K562 (cell line): ENCODE data around the gene PRSS35. TPM values are rescaled to one million over a fixed set of nuclear protein-coding genes. Genes with fewer than 3 reads are reported as not detected.

Experiments
- ATAC-seq: fragments of 200-7000 bp; cut with Tn5 transposase; 3 replicates; pipeline ENCODE4 v1.9.1; 2020; ENCODE audit warnings: moderate library complexity
- BruUV-seq: library from RNA; stranded (reverse); fragments of 400-500 nt; replicated peaks from 2 replicates; lab custom pipeline; 2021; lab: Mats Ljungman, UMichigan
- CTCF ChIA-PET: fragments of 300-600 bp; formaldehyde crosslinking; extraction: SDS; loops from one replicate; lab custom pipeline; 2021; ENCODE audit warnings: low intra/inter-chr PET ratio; lab: Yijun Ruan, JAX
- POLR2A ChIA-PET: fragments of 300-600, 350-650 bp; sonication (Branson Sonifier 250); formaldehyde crosslinking; extraction: SDS; loops from one replicate; lab custom pipeline; 2021; ENCODE audit warnings: antibody characterized with exemption, inconsistent platforms; lab: Yijun Ruan, JAX
- DNase-seq, 4 experiments: peaks; one replicate each; pipeline versions ENCODE4 v3.0.0 to v3.0.0-alpha.2; 2011 to 2018; ENCODE audit warnings: low spot score in 3 of 4, mixed read lengths in 3 of 4; ENCODE audit errors: extremely low read depth in 1 of 4
- FAIRE-seq: peaks from 2 replicates; lab custom pipeline; 2011; peaks lifted over from hg19 to GRCh38; lab: Jason Lieb, UNC
- H2AFZ ChIP-seq: 2 replicates; pipeline ENCODE4 v1.6.0; 2011; ENCODE audit warnings: low read depth, low read length, control low read depth, inconsistent platforms
- H3K27ac ChIP-seq: fragments of 200-600 bp; 3 replicates; pipeline ENCODE4 v1.8.0; 2011; ENCODE audit warnings: low read depth, mild to moderate bottlenecking, control low read depth, inconsistent platforms, low read length, moderate library complexity, mixed read lengths; ENCODE audit errors: extremely low read depth
- H3K27me3 ChIP-seq, 2 experiments: fragments of 300-600 bp in 1 of 2; 2 replicates in 1 of 2; 3 replicates in 1 of 2; pipeline versions ENCODE4 v1.6.0 to v1.8.0; 2011; ENCODE audit warnings: inconsistent platforms in 2 of 2, low read length in 2 of 2, mild to moderate bottlenecking in 1 of 2, mixed read lengths in 1 of 2, moderate library complexity in 1 of 2; ENCODE audit not compliant: control insufficient read depth in 2 of 2, insufficient read depth in 2 of 2
- H3K36me3 ChIP-seq: fragments of 300-600 bp; 3 replicates; pipeline ENCODE4 v1.8.0; 2011; ENCODE audit warnings: mild to moderate bottlenecking, low read length, inconsistent platforms; ENCODE audit not compliant: control insufficient read depth, insufficient read depth
- H3K4me1 ChIP-seq, 2 experiments: fragments of 200-600 bp in 1 of 2; replicated peaks in 1 of 2; 2 replicates in 1 of 2; 3 replicates in 1 of 2; pipeline versions ENCODE4 v1.5.1 to v1.8.0; 2011; ENCODE audit warnings: inconsistent platforms in 2 of 2, low read length in 2 of 2, mild to moderate bottlenecking in 1 of 2, mixed read lengths in 1 of 2, moderate library complexity in 1 of 2; ENCODE audit not compliant: control insufficient read depth in 2 of 2, insufficient read depth in 2 of 2
- H3K4me2 ChIP-seq: 2 replicates; pipeline ENCODE4 v1.6.1; 2011; ENCODE audit warnings: low read length, control low read depth, inconsistent platforms, mixed read lengths; ENCODE audit not compliant: insufficient read depth
- H3K4me3 ChIP-seq: fragments of 200-600 bp; sonication (generic), shearing (Covaris generic); 2 replicates; pipeline ENCODE4 v1.5.1; 2016; ENCODE audit warnings: control low read depth, inconsistent platforms
- H3K79me2 ChIP-seq: fragments of 200-600 bp; 3 replicates; pipeline ENCODE4 v1.8.0; 2011; ENCODE audit warnings: low read length, inconsistent platforms; ENCODE audit not compliant: control insufficient read depth, insufficient read depth
- H3K9ac ChIP-seq, 2 experiments: 2 replicates each; pipeline versions ENCODE4 v1.6.0 to v1.6.1; 2011; ENCODE audit warnings: low read depth in 2 of 2, low read length in 2 of 2, control low read depth in 1 of 2, inconsistent platforms in 1 of 2, mild to moderate bottlenecking in 1 of 2, mixed read lengths in 1 of 2; ENCODE audit not compliant: insufficient read depth in 1 of 2
- H3K9me1 ChIP-seq: one replicate; pipeline ENCODE4 v1.6.0; 2011; ENCODE audit warnings: inconsistent platforms, mild to moderate bottlenecking, low read length, moderate library complexity; ENCODE audit not compliant: control insufficient read depth, insufficient read depth
- H3K9me3 ChIP-seq: replicated peaks from 2 replicates; pipeline ENCODE4 v1.5.1; 2011; ENCODE audit warnings: low read depth, low read length, inconsistent platforms; ENCODE audit not compliant: control insufficient read depth, insufficient read depth
- H4K20me1 ChIP-seq: replicated peaks from 2 replicates; pipeline ENCODE4 v1.6.1; 2011; ENCODE audit warnings: low read length, inconsistent platforms, mixed read lengths; ENCODE audit not compliant: control insufficient read depth, insufficient read depth
- ATF1 ChIP-seq, 2 experiments: fragments of 450-650 bp in 1 of 2; IDR thresholded peaks; 2 replicates each; pipeline ENCODE4 v1.6.1; 2016; ENCODE audit warnings: missing compliant biosample characterization in 1 of 2, missing genetic modification characterization in 1 of 2
- CC2D1A ChIP-seq: fragments of 450-650 bp; IDR thresholded peaks from 2 replicates; pipeline ENCODE4 v1.6.1; 2017; ENCODE audit warnings: mild to moderate bottlenecking
- ELF1 ChIP-seq: fragments of 200-800 bp; sonication (Bioruptor generic); IDR thresholded peaks from 2 replicates; pipeline ENCODE4 v1.6.1; 2016; ENCODE audit warnings: missing genetic modification characterization, missing compliant biosample characterization
- HMG20B ChIP-seq: fragments of 250-450 bp; sonication (Bioruptor Pico); IDR thresholded peaks from 2 replicates; pipeline ENCODE4 v1.5.0; 2021; ENCODE audit warnings: mild to moderate bottlenecking
- NFIX ChIP-seq: fragments of 250-450 bp; sonication (Bioruptor Pico); IDR thresholded peaks from 2 replicates; pipeline ENCODE4 v1.4.0; 2020; ENCODE audit warnings: low read depth, mild to moderate bottlenecking, moderate library complexity
- PPARD ChIP-seq: fragments of 250-450 bp; sonication (Bioruptor Pico); IDR thresholded peaks from 2 replicates; pipeline ENCODE4 v1.8.0; 2022; ENCODE audit warnings: inconsistent platforms, mild to moderate bottlenecking, moderate library complexity
- SMAD2 ChIP-seq: fragments of 150-350 bp; IDR thresholded peaks from 2 replicates; pipeline ENCODE4 v1.6.1; 2014; ENCODE audit warnings: low read depth, mild to moderate bottlenecking, low read length
- ZBTB1 ChIP-seq: sonication (generic); formaldehyde crosslinking; IDR thresholded peaks from 2 replicates; pipeline ENCODE4 v1.8.1; 2023; ENCODE audit warnings: missing genetic modification reagents, low read depth, mild to moderate bottlenecking, borderline replicate concordance
- WGBS: fragments of 100-300 bp; shearing (Covaris generic); methylation state at CpG from one replicate; pipeline ENCODE4 v1.1.6; 2016; ENCODE audit warnings: low coverage, mixed read lengths; ENCODE audit not compliant: insufficient coverage; ENCODE audit errors: missing lambda C conversion rate; 5-methylcytosine and 5-hydroxymethylcytosine counted together
- in situ Hi-C: fragments of 300-500 bp; cut with MboI; formaldehyde crosslinking; loops from 4 replicates; pipeline ENCODE4 v1.15.0; 2018; ENCODE audit warnings: inconsistent platforms, mixed read lengths
- intact Hi-C: fragments of 100-400 bp; cut with micrococcal nuclease; formaldehyde crosslinking; loops from 2 replicates; pipeline ENCODE4 v1.14.2; 2022
- polyA plus RNA-seq, 8 experiments: library from polyadenylated mRNA; depleted of rRNA in 4 of 8; stranded (reverse) in 5 of 8; unstranded in 3 of 8; fragments of >200 nt; fragmentation: Nextera tagmentation in 2 of 8; fragmentation: Illumina TruSeq in 1 of 8; extraction: Ambion mirVana in 2 of 8; extraction: Trizol in 1 of 8; gene quantifications; 2 replicates each; pipeline versions ENCODE4 v1.2.1 to v1.2.3, GENCODE V29; 2011 to 2014; ENCODE audit warnings: inconsistent platforms in 1 of 8, missing spikeins in 1 of 8
- total RNA-seq, 7 experiments: library from RNA; depleted of rRNA in 6 of 7; stranded (reverse); fragments of >200 nt in 6 of 7; fragmentation: Illumina TruSeq in 2 of 7; extraction: Trizol in 2 of 7; gene quantifications; 2 replicates each; pipeline versions ENCODE4 v1.2.1 to v1.2.3, GENCODE V29; 2011 to 2021; ENCODE audit warnings: low replicate concordance in 1 of 7
- TF ChIP-seq, protein P1 (sequence below): fragments of 250-450 bp; sonication (Bioruptor Pico); IDR thresholded peaks from 2 replicates; pipeline ENCODE4 v1.4.0; 2020; ENCODE audit warnings: mild to moderate bottlenecking, moderate library complexity, borderline replicate concordance
- TF ChIP-seq, protein P2 (sequence below): sonication (generic); formaldehyde crosslinking; IDR thresholded peaks from 2 replicates; pipeline ENCODE4 v1.4.0; 2020; ENCODE audit warnings: mild to moderate bottlenecking, missing genetic modification reagents

The PRSS35 gene
- total and polyA plus RNA-seq, 9 of the 15 experiments (the other 6 are each of a cell fraction or from before 2014, with no cell fraction given) = not detected

DNA sequence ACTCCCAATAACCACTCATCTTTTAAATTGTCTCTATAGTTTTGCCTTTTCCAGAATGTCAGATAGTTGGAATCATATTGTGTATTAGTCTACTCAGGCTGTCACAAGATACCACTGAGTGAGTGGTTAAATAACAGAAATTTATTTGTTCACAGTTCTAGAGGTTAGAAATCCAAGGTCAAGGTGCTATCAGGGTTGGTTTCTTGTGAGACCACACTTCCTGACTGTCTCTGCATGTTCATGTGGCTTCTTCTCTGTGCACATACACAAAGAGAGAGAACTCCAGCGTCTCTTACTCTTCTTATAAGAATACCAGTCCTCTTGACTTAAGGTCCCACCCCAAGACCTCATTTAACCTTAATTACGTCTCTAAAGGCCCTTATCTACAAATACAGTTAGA lies 23.9 kb upstream of the PRSS35 start:
- no peak for ATAC-seq
- H3K27me3 ChIP-seq = no peaks in the 10 kb centered on the region; a peak in 1 of 5 replicates
- no peaks in the 10 kb centered on the region for H3K79me2 ChIP-seq
- no peak for FAIRE-seq
- intact Hi-C loops (no loop called here), in situ Hi-C loops (no loop called here)
- ChIA-PET POLR2A (no interaction called here), CTCF (interaction anchor here (0.7 kb wide), 1 partner anchor 34 kb away, joined by 3 read pairs; no protein-coding TSS in a partner anchor)
- no peak for DNase-seq
- H3K4me1 ChIP-seq = no peaks in the 10 kb centered on the region
- H3K9ac ChIP-seq = no peak overlapping the region
- 0% methylated on average over 2 of the region's 2 CpGs for WGBS
- H3K36me3 ChIP-seq = no peaks in the 10 kb centered on the region
- no peak overlapping the region for H3K27ac ChIP-seq
- H3K9me3 ChIP-seq = no peaks in the 10 kb centered on the region
- H3K4me3 ChIP-seq = no peak overlapping the region
- H4K20me1 ChIP-seq = no peaks in the 10 kb centered on the region
- H2AFZ ChIP-seq = no peak overlapping the region
- no peak overlapping the region for H3K4me2 ChIP-seq
- no TSS peak for BruUV-seq
- H3K9me1 ChIP-seq = no peaks in the 10 kb centered on the region
- no peak for TF ChIP-seq HMG20B (CRISPR knock-in tag)
- TF ChIP-seq CC2D1A = no peak
- no peak for TF ChIP-seq NFIX
- TF ChIP-seq ZBTB1 (CRISPR knock-in tag) = no peak
- no peak for TF ChIP-seq PPARD (CRISPR knock-in tag)
- TF ChIP-seq, protein P1, sequence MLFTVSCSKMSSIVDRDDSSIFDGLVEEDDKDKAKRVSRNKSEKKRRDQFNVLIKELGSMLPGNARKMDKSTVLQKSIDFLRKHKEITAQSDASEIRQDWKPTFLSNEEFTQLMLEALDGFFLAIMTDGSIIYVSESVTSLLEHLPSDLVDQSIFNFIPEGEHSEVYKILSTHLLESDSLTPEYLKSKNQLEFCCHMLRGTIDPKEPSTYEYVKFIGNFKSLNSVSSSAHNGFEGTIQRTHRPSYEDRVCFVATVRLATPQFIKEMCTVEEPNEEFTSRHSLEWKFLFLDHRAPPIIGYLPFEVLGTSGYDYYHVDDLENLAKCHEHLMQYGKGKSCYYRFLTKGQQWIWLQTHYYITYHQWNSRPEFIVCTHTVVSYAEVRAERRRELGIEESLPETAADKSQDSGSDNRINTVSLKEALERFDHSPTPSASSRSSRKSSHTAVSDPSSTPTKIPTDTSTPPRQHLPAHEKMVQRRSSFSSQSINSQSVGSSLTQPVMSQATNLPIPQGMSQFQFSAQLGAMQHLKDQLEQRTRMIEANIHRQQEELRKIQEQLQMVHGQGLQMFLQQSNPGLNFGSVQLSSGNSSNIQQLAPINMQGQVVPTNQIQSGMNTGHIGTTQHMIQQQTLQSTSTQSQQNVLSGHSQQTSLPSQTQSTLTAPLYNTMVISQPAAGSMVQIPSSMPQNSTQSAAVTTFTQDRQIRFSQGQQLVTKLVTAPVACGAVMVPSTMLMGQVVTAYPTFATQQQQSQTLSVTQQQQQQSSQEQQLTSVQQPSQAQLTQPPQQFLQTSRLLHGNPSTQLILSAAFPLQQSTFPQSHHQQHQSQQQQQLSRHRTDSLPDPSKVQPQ (CRISPR knock-in tag) = no peak
- TF ChIP-seq, protein P2, sequence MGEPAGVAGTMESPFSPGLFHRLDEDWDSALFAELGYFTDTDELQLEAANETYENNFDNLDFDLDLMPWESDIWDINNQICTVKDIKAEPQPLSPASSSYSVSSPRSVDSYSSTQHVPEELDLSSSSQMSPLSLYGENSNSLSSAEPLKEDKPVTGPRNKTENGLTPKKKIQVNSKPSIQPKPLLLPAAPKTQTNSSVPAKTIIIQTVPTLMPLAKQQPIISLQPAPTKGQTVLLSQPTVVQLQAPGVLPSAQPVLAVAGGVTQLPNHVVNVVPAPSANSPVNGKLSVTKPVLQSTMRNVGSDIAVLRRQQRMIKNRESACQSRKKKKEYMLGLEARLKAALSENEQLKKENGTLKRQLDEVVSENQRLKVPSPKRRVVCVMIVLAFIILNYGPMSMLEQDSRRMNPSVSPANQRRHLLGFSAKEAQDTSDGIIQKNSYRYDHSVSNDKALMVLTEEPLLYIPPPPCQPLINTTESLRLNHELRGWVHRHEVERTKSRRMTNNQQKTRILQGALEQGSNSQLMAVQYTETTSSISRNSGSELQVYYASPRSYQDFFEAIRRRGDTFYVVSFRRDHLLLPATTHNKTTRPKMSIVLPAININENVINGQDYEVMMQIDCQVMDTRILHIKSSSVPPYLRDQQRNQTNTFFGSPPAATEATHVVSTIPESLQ = no peak
- TF ChIP-seq ATF1 (CRISPR knock-in tag; IDR thresholded peaks at IDR 0.05) = no peak
- TF ChIP-seq ATF1 (tag; IDR thresholded peaks at IDR 0.05) = no peak
- no peak for TF ChIP-seq ELF1
- TF ChIP-seq SMAD2 = no peak
